Activated T-helper 2 cell treated with anti-CD3 and anti-CD28 coated beads, Interferon-gamma antibody, Interleukin-2, Interleukin-4, amounts not matched to agents 10 μg/mL and 5 μg/mL and 100 μg/mL, durations not matched to agents 14 hours and 24 hours and 36 hours (primary cell): Measurements from ENCODE around the gene SH3RF3. TPM values are rescaled to one million over a fixed set of nuclear protein-coding genes. Genes with fewer than 3 reads are reported as not detected.

Source experiments
- DNase-seq: peaks from one replicate; pipeline ENCODE4 v3.0.0; 2021; ENCODE audit warnings: low spot score
- H3K27ac Mint-ChIP-seq: one replicate; pipeline ENCODE4 v1.8.0; 2021; ENCODE audit warnings: mixed read lengths
- H3K27me3 Mint-ChIP-seq: one replicate; pipeline ENCODE4 v1.8.0; 2021; ENCODE audit warnings: low read depth, mixed read lengths
- H3K36me3 Mint-ChIP-seq: one replicate; pipeline ENCODE4 v1.8.0; 2021; ENCODE audit warnings: low read depth, mixed read lengths
- H3K4me1 Mint-ChIP-seq: one replicate; pipeline ENCODE4 v1.8.0; 2021; ENCODE audit warnings: low read depth, mixed read lengths
- H3K4me3 Mint-ChIP-seq: one replicate; pipeline ENCODE4 v1.8.0; 2021; ENCODE audit warnings: low read depth, mild to moderate bottlenecking, moderate library complexity, mixed read lengths
- H3K9me3 Mint-ChIP-seq: one replicate; pipeline ENCODE4 v1.8.0; 2021; ENCODE audit warnings: mixed read lengths
- intact Hi-C: fragments of 100-400 bp; cut with micrococcal nuclease; formaldehyde crosslinking; loops from one replicate; pipeline ENCODE4 v1.15.1; 2023
- total RNA-seq: library from RNA; stranded (reverse); gene quantifications from 2 replicates; pipeline ENCODE4 v1.2.3, GENCODE V29; 2022

Gene SH3RF3
- total RNA-seq, 1 donor from 2014 or later: 0.78 TPM

DNA sequence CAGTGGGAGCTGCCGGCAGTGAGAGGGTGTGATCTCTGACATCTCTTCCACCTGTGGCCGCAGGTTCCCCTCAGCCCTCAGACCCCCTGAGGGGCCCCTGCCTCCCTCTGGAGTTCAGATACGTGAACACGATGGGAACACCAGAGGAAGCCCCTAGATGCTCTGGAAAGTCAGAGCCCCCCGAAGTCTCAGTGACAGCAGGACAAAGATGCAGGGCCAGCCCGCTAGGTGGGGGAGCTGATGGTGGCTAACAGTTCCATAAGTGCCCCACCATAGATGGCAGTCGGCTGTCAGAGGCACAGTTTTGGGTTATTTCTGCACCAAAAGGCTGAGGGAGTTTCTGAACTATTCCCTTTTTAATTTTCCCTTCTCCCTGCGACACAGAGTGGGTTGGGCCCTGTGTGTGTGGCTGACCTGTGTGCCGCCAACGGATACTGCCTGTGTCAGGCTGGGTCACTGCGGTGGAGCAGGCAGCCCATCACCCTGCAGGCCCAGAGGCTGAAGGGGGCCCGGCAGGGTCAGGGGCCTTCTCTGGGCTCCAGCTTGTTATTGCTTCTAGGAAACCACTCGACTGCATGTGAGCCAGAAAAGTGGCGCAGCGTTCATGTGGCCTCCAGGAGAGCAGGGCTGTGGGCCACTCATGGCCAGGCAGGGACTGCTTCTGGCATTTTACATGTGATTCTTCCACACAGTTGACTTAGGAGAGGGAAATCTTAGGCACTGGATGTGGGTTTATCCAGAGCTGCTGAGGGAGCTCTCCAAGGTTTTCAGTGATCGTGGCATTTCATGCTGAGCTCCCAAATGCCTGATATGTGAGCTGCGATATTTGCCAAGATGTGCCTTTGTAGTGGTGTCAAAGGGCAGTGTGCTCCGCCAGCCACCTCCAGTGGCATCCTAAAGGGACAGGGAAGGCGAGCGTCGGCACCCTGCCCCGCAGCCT lies 225.1 kb downstream of the SH3RF3 start:
- H3K36me3 Mint-ChIP-seq: no peaks in the 10 kb centered on the region
- intact Hi-C loops: no loop called here
- no peak for DNase-seq

DNA sequence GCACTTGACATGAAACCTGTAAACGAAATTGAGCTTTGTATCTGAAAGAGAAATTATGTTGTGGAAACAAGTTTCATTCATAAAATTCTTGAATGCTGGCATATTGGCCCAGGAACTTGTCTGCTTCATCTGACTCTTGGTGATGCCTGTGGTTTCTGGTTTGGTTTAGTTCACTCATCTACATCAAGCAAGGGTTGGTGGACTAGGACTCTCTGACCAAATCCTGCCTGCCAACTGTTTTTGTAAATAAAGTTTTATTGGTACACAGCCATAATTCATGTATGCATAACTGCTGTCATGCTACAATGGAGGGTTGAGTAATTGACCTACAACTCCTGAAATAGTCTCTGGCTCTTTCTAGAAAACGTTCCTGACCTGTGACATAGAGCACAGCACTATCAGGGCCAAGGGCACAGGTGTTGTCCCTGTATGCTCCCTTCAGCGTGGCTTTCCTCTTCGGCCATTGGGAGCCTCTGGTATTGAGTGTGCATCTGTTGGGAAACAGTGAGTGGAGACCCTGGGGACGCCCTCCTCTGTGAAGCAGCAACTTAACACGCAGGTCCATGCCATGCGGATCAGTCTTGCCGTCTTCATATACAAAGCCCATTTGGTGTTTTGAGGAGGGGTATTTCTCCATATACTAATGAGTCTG lies 226.3 kb downstream of the SH3RF3 start:
- Mint-ChIP-seq H3K4me3 (no peak overlapping the region), H3K36me3 (no peaks in the 10 kb centered on the region), H3K9me3 (no peaks in the 10 kb centered on the region), H3K27ac (no peak overlapping the region), H3K27me3 (peaks cover 14% of the 10 kb centered on the region), H3K4me1 (peaks cover 3% of the 10 kb centered on the region)
- intact Hi-C loops: no loop called here
- DNase-seq: no peak

More for the DNA sequence above, 225.1 kb downstream of the SH3RF3 start:
- Mint-ChIP-seq H3K4me3 (no peak overlapping the region), H3K4me1 (peaks cover 9% of the 10 kb centered on the region), H3K9me3 (no peaks in the 10 kb centered on the region), H3K27me3 (peaks cover 12% of the 10 kb centered on the region), H3K27ac (no peak overlapping the region)

DNA sequence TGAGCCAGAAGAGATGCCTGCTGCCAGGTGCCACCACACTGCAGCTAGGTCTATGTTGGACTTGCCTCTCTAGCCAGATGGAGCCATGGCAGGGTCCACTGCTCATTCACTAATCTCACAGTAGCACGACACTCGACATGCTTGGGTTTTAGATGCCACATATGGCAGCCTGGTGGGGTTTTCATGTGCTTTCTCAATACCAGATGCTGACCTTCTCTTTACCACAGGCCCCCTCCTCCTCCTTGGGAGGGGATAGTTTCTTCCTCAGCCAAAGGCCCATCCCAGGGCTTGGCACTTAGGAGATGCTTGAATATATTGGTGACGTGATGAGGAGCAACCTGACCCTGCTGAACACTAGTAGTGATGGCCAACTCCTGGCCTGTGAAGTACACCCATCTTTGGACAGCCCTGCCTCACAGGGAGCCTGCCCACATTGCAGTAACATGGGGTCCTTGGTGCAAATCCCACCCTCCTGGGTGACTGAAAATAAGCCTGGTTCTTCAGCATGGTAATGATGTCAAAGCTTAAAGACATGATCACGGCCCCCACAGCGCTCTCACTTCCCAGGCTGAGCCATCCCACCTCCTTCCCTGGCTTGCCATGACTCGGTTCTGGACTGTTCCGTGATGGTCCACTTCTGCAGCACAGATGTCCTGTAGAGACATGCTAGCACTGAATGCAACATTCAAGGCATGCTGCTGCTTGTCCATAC lies 227.5 kb downstream of the SH3RF3 start:
- Mint-ChIP-seq H3K4me3 (no peak overlapping the region), H3K27ac (no peak overlapping the region), H3K36me3 (no peaks in the 10 kb centered on the region), H3K4me1 (no peaks in the 10 kb centered on the region), H3K27me3 (peaks cover 10% of the 10 kb centered on the region), H3K9me3 (no peaks in the 10 kb centered on the region)
- intact Hi-C loops: no loop called here
- no peak for DNase-seq

DNA sequence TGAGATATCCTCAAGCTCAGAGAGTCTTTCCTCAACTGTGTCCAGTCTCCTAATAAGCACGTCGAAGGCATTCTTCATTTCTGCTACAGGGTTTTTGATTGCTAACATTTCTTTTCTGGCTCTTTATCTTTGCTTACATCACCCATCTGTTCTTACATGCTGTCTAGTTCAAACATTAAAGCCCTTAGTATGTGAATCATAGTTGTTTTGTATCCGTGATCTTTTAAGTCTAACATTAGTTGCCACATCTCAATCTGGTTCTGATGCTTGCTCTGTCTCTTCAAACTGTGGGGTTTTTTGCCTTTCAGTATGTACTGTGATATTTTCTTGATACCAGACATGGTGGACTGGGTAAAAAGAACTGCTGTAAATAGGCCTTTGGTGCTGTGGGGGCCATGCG lies 235.2 kb downstream of the SH3RF3 start:
- Mint-ChIP-seq H3K27ac (no peak overlapping the region), H3K9me3 (no peaks in the 10 kb centered on the region), H3K27me3 (peaks cover 19% of the 10 kb centered on the region), H3K4me3 (no peak overlapping the region), H3K36me3 (no peaks in the 10 kb centered on the region), H3K4me1 (no peaks in the 10 kb centered on the region)
- intact Hi-C loops: no loop called here
- DNase-seq: no peak

DNA sequence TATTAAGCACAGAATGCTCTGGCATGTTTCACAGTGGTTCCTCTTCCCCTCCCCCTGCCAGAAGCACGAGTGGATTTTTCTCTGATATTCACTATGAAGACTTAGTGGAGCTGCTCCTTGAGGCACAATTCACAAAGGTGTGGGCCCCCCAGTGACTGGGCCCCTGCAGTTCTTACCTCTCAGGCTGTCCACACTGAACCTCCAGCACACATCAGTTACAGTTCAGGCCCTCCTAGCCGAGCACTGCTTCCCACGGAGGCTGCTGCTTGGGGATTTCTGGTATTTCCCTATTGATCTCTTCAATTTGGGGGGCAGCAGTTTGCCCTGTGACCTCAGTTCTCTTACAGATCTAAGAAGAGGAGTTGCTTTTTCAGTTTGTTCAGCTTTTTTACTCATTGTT lies 236.1 kb downstream of the SH3RF3 start:
- Mint-ChIP-seq H3K4me3 (no peak overlapping the region), H3K27me3 (peaks cover 18% of the 10 kb centered on the region), H3K4me1 (no peaks in the 10 kb centered on the region), H3K36me3 (no peaks in the 10 kb centered on the region), H3K27ac (no peak overlapping the region), H3K9me3 (no peaks in the 10 kb centered on the region)
- DNase-seq: no peak
- intact Hi-C loops: no loop called here

- no peaks in the 10 kb centered on the region for H3K9me3 Mint-ChIP-seq
- no peaks in the 10 kb centered on the region for H3K36me3 Mint-ChIP-seq
- no peak overlapping the region for H3K27ac Mint-ChIP-seq
- H3K4me3 Mint-ChIP-seq: no peak overlapping the region
- no peaks in the 10 kb centered on the region for H3K4me1 Mint-ChIP-seq
- intact Hi-C loops: no loop called here
- DNase-seq: no peak
- peaks cover 15% of the 10 kb centered on the region for H3K27me3 Mint-ChIP-seq
Observed at GRCh38 chr2:109367683-109368082, 238.7 kb downstream of the SH3RF3 start.

DNA sequence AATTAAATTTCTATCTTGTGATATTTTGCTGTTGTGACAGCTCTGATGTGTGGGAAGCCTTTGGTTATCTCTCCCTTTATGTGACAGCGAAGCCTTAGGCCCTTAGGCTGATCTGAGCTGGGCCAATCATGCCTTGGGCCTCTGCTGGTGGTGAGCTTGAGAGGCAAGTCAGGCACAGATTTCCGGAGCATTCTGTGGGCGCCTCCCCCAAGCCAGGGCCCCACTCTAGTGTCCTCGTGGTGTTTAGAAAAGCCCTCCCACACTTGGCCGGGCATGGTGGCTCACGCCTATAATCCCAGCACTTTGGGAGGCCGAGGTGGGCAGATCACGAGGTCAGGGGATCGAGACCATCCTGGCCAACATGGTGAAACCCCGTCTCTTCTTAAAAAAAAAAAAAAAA lies 239.8 kb downstream of the SH3RF3 start:
- Mint-ChIP-seq H3K36me3 (no peaks in the 10 kb centered on the region), H3K4me1 (no peaks in the 10 kb centered on the region), H3K4me3 (no peak overlapping the region), H3K9me3 (no peaks in the 10 kb centered on the region), H3K27me3 (peaks cover 10% of the 10 kb centered on the region), H3K27ac (no peak overlapping the region)
- intact Hi-C loops: no loop called here
- no peak for DNase-seq

GRCh38 chr2:109369671-109370191 lies 240.7 kb downstream of the SH3RF3 start:
- intact Hi-C loops: no loop called here
- no peak for DNase-seq
- no peak overlapping the region for H3K27ac Mint-ChIP-seq
- H3K27me3 Mint-ChIP-seq: peaks cover 3% of the 10 kb centered on the region
- no peaks in the 10 kb centered on the region for H3K9me3 Mint-ChIP-seq
- no peaks in the 10 kb centered on the region for H3K4me1 Mint-ChIP-seq
- H3K4me3 Mint-ChIP-seq: no peak overlapping the region
- no peaks in the 10 kb centered on the region for H3K36me3 Mint-ChIP-seq

DNA sequence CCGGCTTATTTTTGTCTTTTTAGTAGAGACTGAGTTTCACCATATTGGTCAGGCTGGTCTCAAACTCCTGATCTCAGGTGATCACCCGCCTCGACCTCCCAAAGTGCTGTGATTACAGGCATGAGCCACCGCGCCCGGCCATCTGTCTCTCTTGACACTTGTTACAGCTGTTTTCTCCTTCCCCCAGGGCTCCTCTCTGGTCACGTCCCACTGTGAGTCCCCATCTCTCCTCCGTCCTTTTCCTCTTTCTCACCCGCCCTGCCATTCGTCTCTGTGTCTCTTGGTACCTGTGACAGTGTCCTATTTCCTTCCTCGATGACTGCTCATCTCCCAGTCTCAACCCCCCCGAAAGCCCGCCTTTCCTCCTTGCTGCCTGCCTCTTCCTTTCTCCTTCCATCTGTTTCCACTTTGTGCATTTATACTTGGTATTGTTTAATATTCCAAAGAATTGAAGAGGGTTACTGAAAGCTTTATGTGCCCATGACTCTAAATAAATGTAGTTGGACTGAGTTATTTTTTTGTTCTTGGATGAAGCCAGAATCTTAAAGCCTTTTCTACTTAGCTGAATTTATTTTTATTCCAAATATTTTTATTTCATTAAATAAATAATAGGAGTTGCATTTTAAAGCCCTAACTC lies 241.5 kb downstream of the SH3RF3 start:
- Mint-ChIP-seq H3K36me3 (no peaks in the 10 kb centered on the region), H3K4me3 (no peak overlapping the region), H3K9me3 (no peaks in the 10 kb centered on the region), H3K27ac (no peak overlapping the region), H3K4me1 (no peaks in the 10 kb centered on the region), H3K27me3 (peaks cover 3% of the 10 kb centered on the region)
- intact Hi-C loops: no loop called here
- DNase-seq: no peak

GRCh38 chr2:109371481-109372170 lies 242.6 kb downstream of the SH3RF3 start:
- intact Hi-C loops: no loop called here
- Mint-ChIP-seq H3K27me3 (peaks cover 3% of the 10 kb centered on the region), H3K36me3 (no peaks in the 10 kb centered on the region), H3K4me1 (no peaks in the 10 kb centered on the region), H3K4me3 (no peak overlapping the region), H3K27ac (no peak overlapping the region), H3K9me3 (no peaks in the 10 kb centered on the region)
- no peak for DNase-seq

DNA sequence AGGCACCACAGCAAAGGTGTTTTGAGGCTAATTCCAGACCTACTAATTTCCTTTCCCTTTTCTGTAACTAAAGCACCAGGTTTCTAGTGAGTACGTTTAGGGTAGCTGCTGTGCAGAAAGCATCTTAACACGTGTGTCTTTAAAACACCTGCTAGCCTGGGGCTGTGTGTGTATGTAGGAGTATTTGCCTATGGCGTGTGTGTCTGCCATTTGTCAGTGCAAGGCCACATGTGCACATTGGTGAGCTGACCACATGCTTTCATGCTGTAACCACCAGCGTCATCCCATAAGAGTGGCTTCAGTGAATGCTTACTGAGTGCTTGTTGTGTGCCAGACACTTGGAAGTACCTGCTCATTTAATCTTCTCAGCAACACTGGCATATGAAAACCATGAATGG lies 243.2 kb downstream of the SH3RF3 start:
- no peak for DNase-seq
- no peak overlapping the region for H3K27ac Mint-ChIP-seq
- no peaks in the 10 kb centered on the region for H3K4me1 Mint-ChIP-seq
- no peaks in the 10 kb centered on the region for H3K9me3 Mint-ChIP-seq
- no peaks in the 10 kb centered on the region for H3K36me3 Mint-ChIP-seq
- peaks cover 3% of the 10 kb centered on the region for H3K27me3 Mint-ChIP-seq
- H3K4me3 Mint-ChIP-seq: no peak overlapping the region
- intact Hi-C loops: no loop called here

- intact Hi-C loops: no loop called here
- no peak overlapping the region for H3K4me3 Mint-ChIP-seq
- no peaks in the 10 kb centered on the region for H3K4me1 Mint-ChIP-seq
- no peaks in the 10 kb centered on the region for H3K9me3 Mint-ChIP-seq
- no peak for DNase-seq
- H3K36me3 Mint-ChIP-seq: no peaks in the 10 kb centered on the region
- H3K27ac Mint-ChIP-seq: no peak overlapping the region
- H3K27me3 Mint-ChIP-seq: peaks cover 2% of the 10 kb centered on the region
Observed at GRCh38 chr2:109372614-109373013, 243.6 kb downstream of the SH3RF3 start.
